HG02678 (cell line): ENCODE data around the gene ANKRD11.
"Not testable (repeated sequence)": the region's sequence is repeated elsewhere in the genome, so short reads cannot be mapped to it uniquely, and the experiment has no call there.

Experiments used
- ATAC-seq: cut with Tn5 transposase; IDR thresholded peaks from one replicate; pipeline ENCODE4 v1.9.1; 2021; ENCODE audit warnings: mild to moderate bottlenecking, moderate library complexity; ENCODE audit not compliant: unreplicated experiment

Gene ANKRD11

GRCh38 chr16:89275837-89276720 lies 214.3 kb downstream of the ANKRD11 start:
- no peak for ATAC-seq

- no peak for ATAC-seq
Observed at GRCh38 chr16:89275284-89275584, 215.1 kb downstream of the ANKRD11 start.

GRCh38 chr16:89274561-89275283 lies 215.6 kb downstream of the ANKRD11 start:
- no peak for ATAC-seq

- no peak for ATAC-seq
Observed at GRCh38 chr16:89273741-89274472, 216.5 kb downstream of the ANKRD11 start.

- no peak for ATAC-seq
Observed at GRCh38 chr16:89272631-89273030, 217.7 kb downstream of the ANKRD11 start.

- no peak for ATAC-seq
Observed at GRCh38 chr16:89270666-89271345, 219.6 kb downstream of the ANKRD11 start.

- ATAC-seq, result no peak
Observed at GRCh38 chr16:89269805-89270665, 220.3 kb downstream of the ANKRD11 start.

GRCh38 chr16:89268987-89269735 lies 221.2 kb downstream of the ANKRD11 start:
- ATAC-seq, result no peak

GRCh38 chr16:89268585-89268984 lies 221.8 kb downstream of the ANKRD11 start:
- ATAC-seq, result no peak

GRCh38 chr16:89267746-89268145 lies 222.6 kb downstream of the ANKRD11 start:
- ATAC-seq, result not testable (repeated sequence)

GRCh38 chr16:89266521-89267134 lies 223.7 kb downstream of the ANKRD11 start:
- no peak for ATAC-seq

GRCh38 chr16:89265647-89266046 lies 224.7 kb downstream of the ANKRD11 start:
- no peak for ATAC-seq

- ATAC-seq, result no peak
Observed at GRCh38 chr16:89264800-89265550, 225.4 kb downstream of the ANKRD11 start.

GRCh38 chr16:89261691-89262563 lies 228.4 kb downstream of the ANKRD11 start:
- no peak for ATAC-seq

- ATAC-seq, result not testable (repeated sequence)
Observed at GRCh38 chr16:89259901-89260300, 230.5 kb downstream of the ANKRD11 start.

GRCh38 chr16:89257757-89258465 lies 232.4 kb downstream of the ANKRD11 start:
- no peak for ATAC-seq
